Panc1 (cell line): ENCODE results near the gene ELMOD3. TPM values are rescaled to one million over a fixed set of nuclear protein-coding genes. Genes with fewer than 3 reads are reported as not detected.
A peak's percentile ranks its signal among the peaks of the same experiment; 100 is the strongest.

Experiments
- ATAC-seq: fragments of 200-7000 bp; cut with Tn5 transposase; 2 replicates; pipeline ENCODE4 v1.9.1; 2020; ENCODE audit warnings: mild to moderate bottlenecking, moderate library complexity
- BruUV-seq: library from RNA; stranded (reverse); fragments of 400-500 nt; replicated peaks from 2 replicates; lab custom pipeline; 2021; lab: Mats Ljungman, UMichigan
- CTCF ChIA-PET: fragments of 300-600 bp; sonication (Branson Sonifier 250); formaldehyde crosslinking; loops from one replicate; lab custom pipeline; 2022; ENCODE audit warnings: antibody characterized with exemption; lab: Charles Lee
- POLR2A ChIA-PET: fragments of 300-600 bp; sonication (Branson Sonifier 250); formaldehyde crosslinking; loops from one replicate; lab custom pipeline; 2022; ENCODE audit warnings: antibody characterized with exemption; lab: Charles Lee
- DNase-seq: peaks from one replicate; pipeline ENCODE4 v3.0.0-alpha.2; 2010; ENCODE audit warnings: low read depth, low spot score
- H3K27ac ChIP-seq: 2 replicates; pipeline ENCODE4 v1.5.1; 2011; ENCODE audit warnings: mild to moderate bottlenecking, low read length, inconsistent platforms
- H3K27me3 ChIP-seq: fragments of 200-500 bp; sonication (Bioruptor generic); 2 replicates; pipeline ENCODE4 v1.6.0; 2014; ENCODE audit warnings: low read length, inconsistent platforms; ENCODE audit not compliant: control insufficient read depth, insufficient read depth
- H3K36me3 ChIP-seq: fragments of 200-500 bp; sonication (Bioruptor generic); 2 replicates; pipeline ENCODE4 v1.5.1; 2014; ENCODE audit warnings: inconsistent platforms, mild to moderate bottlenecking, low read length, moderate library complexity; ENCODE audit not compliant: control insufficient read depth, insufficient read depth
- H3K4me1 ChIP-seq: 2 replicates; pipeline ENCODE4 v1.5.1; 2011; ENCODE audit warnings: inconsistent platforms, mild to moderate bottlenecking, low read length, moderate library complexity; ENCODE audit not compliant: control insufficient read depth, insufficient read depth
- H3K4me3 ChIP-seq, 2 experiments: 2 replicates each; pipeline ENCODE4 v1.5.1; 2011 to 2012; ENCODE audit warnings: low read depth in 2 of 2, low read length in 2 of 2, mild to moderate bottlenecking in 2 of 2, inconsistent platforms in 1 of 2, moderate library complexity in 1 of 2
- H3K9me3 ChIP-seq: fragments of 200-500 bp; sonication (Bioruptor generic); 2 replicates; pipeline ENCODE4 v1.5.1; 2014; ENCODE audit warnings: low read depth, mild to moderate bottlenecking, inconsistent platforms, low read length, moderate library complexity; ENCODE audit not compliant: control insufficient read depth, insufficient read depth
- POLR2AphosphoS5 ChIP-seq: IDR thresholded peaks from 2 replicates; pipeline ENCODE4 v1.6.1; 2012; ENCODE audit warnings: mild to moderate bottlenecking, low read depth, low read length, moderate library complexity
- REST ChIP-seq, 2 experiments: IDR thresholded peaks; 2 replicates each; pipeline ENCODE4 v1.6.1; 2011 to 2012; ENCODE audit warnings: low read depth in 2 of 2, control low read depth in 1 of 2, low read length in 1 of 2, mild to moderate bottlenecking in 1 of 2, moderate library complexity in 1 of 2; ENCODE audit not compliant: insufficient read depth in 1 of 2
- SIN3A ChIP-seq: IDR thresholded peaks from 2 replicates; pipeline ENCODE4 v1.6.1; 2012; ENCODE audit warnings: low read depth, mild to moderate bottlenecking, low read length, moderate library complexity, borderline replicate concordance; ENCODE audit not compliant: insufficient read depth
- TCF7L2 ChIP-seq: IDR thresholded peaks from 2 replicates; pipeline ENCODE4 v1.6.1; 2011; ENCODE audit warnings: mild to moderate bottlenecking, low read depth, low read length, inconsistent platforms
- in situ Hi-C: cut with HindIII; loops from 2 replicates; pipeline ENCODE4 v1.10.0; 2016; ENCODE audit warnings: low sequenced_read_pairs, low pct_unique_long_range_greater_than_20kb
- intact Hi-C: fragments of 100-400 bp; cut with micrococcal nuclease; formaldehyde crosslinking; loops from one replicate; pipeline ENCODE4 v1.10.0; 2022; ENCODE audit not compliant: unreplicated experiment
- total RNA-seq: library from RNA; stranded (reverse); gene quantifications from one replicate; pipeline ENCODE4 v1.2.1, GENCODE V29; 2021; ENCODE audit not compliant: unreplicated experiment
- TF ChIP-seq, protein P1 (sequence below): fragments of 450-650 bp; IDR thresholded peaks from 2 replicates; pipeline ENCODE4 v1.5.1; 2017; ENCODE audit warnings: mild to moderate bottlenecking

Gene ELMOD3
- total RNA-seq, 1 experiment from 2014 or later = 14.8 TPM

- H3K9me3 ChIP-seq = no peaks in the 10 kb centered on the region
- BruUV-seq = no TSS peak
- no peak for DNase-seq
- no peak overlapping the region for H3K4me3 ChIP-seq
- in situ Hi-C loops (no loop called here), intact Hi-C loops (no loop called here)
- ATAC-seq = peak; percentile 47; the same call in 1 of the 2 replicates
- H3K27me3 ChIP-seq = no peaks in the 10 kb centered on the region
- ChIA-PET CTCF (no interaction called here), POLR2A (interaction anchor here (0.6 kb wide), 1 partner anchor 181 kb away, joined by 8 read pairs; no protein-coding TSS in a partner anchor)
- H3K27ac ChIP-seq = no peak overlapping the region
- TF ChIP-seq SIN3A (no peak), REST (IDR thresholded peaks at IDR 0.05; ENCODE audit: insufficient read depth in 1 of 2, low read depth in 2 of 2, low read length in 1 of 2) (no peak), POLR2AphosphoS5 (no peak), TCF7L2 (no peak)
- TF ChIP-seq, protein P1, sequence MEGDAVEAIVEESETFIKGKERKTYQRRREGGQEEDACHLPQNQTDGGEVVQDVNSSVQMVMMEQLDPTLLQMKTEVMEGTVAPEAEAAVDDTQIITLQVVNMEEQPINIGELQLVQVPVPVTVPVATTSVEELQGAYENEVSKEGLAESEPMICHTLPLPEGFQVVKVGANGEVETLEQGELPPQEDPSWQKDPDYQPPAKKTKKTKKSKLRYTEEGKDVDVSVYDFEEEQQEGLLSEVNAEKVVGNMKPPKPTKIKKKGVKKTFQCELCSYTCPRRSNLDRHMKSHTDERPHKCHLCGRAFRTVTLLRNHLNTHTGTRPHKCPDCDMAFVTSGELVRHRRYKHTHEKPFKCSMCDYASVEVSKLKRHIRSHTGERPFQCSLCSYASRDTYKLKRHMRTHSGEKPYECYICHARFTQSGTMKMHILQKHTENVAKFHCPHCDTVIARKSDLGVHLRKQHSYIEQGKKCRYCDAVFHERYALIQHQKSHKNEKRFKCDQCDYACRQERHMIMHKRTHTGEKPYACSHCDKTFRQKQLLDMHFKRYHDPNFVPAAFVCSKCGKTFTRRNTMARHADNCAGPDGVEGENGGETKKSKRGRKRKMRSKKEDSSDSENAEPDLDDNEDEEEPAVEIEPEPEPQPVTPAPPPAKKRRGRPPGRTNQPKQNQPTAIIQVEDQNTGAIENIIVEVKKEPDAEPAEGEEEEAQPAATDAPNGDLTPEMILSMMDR = no peak
- no peaks in the 10 kb centered on the region for H3K36me3 ChIP-seq
- H3K4me1 ChIP-seq = no peaks in the 10 kb centered on the region
Observed at GRCh38 chr2:85340034-85340892, 14.3 kb upstream of the ELMOD3 start.

DNA sequence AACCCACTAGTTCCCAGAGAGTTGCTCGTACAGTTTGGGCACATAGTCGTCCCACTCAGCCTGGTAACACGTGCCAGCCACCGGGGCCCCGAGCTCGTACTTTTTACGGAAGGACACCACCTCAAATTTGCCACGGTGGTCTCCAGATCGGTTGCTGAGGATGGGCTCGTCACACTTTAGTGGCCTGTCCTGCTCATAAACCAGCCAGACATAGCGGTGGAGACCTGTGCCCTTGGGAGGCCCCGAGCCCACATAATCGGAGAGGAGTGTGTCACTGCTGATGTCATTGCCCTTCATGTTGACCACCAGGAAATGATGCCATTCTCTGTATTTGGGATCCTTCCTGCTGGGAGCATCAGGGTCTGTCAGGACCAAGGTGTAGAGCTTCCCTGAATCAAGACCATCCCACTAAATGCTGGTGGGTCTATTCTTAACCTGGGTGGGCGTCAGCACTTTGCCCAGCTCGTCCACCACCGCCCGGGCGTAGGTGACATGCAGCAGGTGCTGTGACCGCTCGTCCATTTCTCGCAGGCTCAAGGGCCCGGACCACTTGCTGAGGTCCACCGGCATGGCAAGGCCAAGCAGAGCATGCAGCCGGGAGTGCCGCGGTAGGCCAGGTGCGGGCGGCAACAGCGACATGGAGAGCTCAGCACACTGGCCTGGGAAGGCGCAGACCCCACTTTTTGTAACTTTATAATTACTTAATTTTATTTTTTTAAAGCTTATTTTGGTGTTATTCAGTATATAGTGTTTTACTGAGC lies 13.1 kb upstream of the ELMOD3 start:
- POLR2A ChIA-PET = no interaction called here
- Histone ChIP-seq H3K4me3 (no peak overlapping the region), H3K27ac (no peak overlapping the region), H3K9me3 (no peaks in the 10 kb centered on the region), H3K27me3 (no peaks in the 10 kb centered on the region), H3K36me3 (no peaks in the 10 kb centered on the region), H3K4me1 (no peaks in the 10 kb centered on the region)
- ATAC-seq (no peak), DNase-seq (no peak)
- BruUV-seq = no TSS peak
- CTCF ChIA-PET = no interaction called here
- intact Hi-C loops (no loop called here), in situ Hi-C loops (no loop called here)
- no peak for TF ChIP-seq TCF7L2
- TF ChIP-seq POLR2AphosphoS5 = no peak
- no peak for TF ChIP-seq REST (IDR thresholded peaks at IDR 0.05; ENCODE audit: insufficient read depth in 1 of 2, low read depth in 2 of 2, low read length in 1 of 2)
- TF ChIP-seq, protein P1 = no peak
- no peak for TF ChIP-seq SIN3A
